GM19238 (cell line): Measurements from ENCODE around the gene PDYN.

ENCODE experiments used
- DNase-seq: peaks from one replicate; pipeline ENCODE4 v3.0.0; 2011; ENCODE audit warnings: low spot score; ENCODE audit not compliant: insufficient read length

PDYN gene

DNA sequence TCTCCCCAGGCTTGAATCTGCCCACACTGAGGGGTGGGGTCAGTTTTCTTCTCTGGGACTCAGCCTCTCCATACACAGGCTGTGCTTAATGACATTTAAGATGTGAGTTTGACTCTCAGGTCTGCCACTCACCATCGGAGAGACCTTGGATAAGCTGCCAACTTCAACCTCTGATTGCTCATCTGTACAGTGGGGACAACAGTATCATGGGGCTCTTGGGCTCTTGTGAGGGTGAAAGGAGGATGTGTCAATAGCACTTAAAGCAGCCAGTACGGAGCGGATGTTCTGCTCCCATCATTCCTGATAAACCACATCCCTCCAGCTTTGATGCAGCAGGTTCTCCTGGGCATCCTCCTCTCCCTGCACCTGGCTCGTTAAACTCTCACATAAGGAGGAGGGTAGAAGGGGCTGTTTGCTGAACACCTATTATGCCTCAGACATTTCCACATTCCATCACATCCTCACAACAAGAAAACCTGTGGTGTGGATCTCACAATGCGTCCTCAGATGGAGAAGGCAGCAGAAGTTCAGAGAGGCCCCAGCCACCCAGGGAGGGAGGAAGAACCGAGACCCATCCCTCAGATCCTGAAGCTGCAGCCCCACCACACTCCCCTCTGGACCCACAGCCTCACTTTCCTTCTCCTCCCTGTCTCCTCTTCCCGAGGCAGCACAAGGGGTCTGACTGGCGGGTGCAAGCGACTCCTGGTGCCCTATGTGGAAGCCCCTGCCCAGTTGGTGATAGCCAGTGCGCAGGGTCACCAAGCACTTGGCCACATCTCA is 1.9 kb upstream of the PDYN start:
- no peak for DNase-seq

DNA sequence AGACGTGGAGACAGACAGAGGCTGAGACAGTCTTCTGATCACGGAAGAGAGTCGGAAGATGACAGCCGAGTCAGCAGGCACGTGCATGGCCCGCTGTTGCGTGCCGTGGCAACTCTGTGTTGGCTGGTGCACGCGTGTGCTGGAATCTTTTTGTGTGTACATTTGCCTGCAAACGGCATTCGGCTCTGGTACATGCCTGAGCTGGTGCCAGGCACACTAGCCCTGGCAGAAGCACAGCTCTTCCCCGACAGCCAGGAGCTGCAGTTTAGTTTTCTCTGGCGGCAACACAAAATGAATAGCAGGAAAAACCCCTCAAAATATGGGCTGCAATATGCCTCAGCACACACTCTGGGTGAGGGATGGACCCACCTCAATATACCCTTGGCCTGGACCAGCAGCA is 769 bp upstream of the PDYN start:
- no peak for DNase-seq

DNA sequence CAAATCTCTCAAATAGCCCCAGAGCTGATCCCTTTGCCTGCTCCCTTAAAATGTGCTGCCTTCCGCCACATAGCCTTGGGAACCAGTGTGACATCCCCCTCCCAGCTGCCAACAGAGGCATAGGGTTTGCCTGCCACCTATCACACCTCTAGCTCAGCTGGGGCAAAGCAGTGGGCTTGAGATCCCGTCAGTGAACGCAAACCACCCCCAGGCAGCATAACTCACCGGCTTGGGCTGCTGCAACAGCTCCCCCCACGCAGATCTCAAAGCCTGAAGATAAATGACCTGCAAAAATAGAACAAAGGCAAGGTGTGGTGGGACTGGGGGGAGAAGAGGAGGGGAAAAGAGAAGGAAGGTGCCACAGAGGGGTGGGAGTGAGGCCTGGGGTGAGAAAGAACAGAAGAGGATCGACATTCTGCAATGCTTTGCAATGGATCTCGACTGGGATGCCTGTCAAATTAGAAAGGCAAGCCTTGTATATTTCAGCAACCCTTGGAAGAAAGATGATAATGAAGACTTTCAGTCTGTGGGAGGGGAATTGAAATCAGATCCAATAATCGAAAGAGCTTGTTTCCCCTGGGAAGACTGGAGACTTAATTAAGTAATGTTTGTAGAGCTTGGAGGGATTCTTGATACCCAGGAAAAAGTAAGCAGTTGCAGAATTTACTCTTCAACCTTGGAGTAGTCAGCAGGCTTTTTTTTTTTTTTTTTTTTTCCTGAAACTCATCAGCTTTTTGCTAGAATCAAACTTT is 1.3 kb downstream of the PDYN start:
- DNase-seq: no peak

- no peak for DNase-seq
These were observed 6.0 kb downstream of the PDYN start for GRCh38 chr20:1987826-1988225.

GRCh38 chr20:1983301-1983700 is 10.6 kb downstream of the PDYN start:
- no peak for DNase-seq

DNA sequence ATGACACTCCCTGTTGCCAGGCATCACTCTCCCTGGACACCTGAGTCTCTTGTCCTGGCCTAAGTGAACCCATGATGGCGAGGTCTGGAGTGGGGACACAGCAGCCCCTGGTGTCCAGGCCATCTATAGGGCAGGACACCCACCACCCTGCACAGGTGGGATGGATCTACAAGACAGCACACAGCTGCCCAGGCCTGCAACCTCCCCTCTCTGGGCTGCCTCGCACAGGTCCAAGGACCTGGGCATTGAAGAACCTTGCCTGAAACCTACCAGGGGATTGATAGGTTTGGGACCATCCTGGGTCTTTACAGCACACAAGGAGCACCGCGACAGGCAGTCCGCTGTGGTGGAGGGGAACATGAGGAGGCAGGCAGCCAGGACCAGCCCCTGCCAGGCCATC is 11.2 kb downstream of the PDYN start:
- DNase-seq: no peak

- DNase-seq: no peak
These were observed 14.6 kb downstream of the PDYN start for GRCh38 chr20:1979106-1979778.

DNA sequence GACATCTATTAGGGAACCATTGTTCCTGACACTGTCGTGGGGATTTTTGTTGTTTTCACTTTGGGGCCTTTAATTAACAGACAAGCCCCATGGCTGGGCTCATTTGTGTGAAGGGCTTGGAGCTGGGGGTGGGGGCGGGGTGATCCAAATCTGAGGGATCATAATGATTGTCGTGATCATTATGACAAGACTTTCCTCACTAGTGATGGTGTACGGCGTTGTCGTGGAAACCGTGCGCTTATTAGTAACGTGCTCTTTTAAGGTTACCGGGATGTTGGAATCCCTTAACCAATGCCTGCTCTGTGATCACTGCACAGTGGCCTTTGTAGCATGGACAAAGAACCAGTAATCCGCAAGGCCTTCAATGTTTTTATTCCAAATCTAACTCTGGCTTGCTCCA is 18.6 kb downstream of the PDYN start:
- DNase-seq: no peak

DNA sequence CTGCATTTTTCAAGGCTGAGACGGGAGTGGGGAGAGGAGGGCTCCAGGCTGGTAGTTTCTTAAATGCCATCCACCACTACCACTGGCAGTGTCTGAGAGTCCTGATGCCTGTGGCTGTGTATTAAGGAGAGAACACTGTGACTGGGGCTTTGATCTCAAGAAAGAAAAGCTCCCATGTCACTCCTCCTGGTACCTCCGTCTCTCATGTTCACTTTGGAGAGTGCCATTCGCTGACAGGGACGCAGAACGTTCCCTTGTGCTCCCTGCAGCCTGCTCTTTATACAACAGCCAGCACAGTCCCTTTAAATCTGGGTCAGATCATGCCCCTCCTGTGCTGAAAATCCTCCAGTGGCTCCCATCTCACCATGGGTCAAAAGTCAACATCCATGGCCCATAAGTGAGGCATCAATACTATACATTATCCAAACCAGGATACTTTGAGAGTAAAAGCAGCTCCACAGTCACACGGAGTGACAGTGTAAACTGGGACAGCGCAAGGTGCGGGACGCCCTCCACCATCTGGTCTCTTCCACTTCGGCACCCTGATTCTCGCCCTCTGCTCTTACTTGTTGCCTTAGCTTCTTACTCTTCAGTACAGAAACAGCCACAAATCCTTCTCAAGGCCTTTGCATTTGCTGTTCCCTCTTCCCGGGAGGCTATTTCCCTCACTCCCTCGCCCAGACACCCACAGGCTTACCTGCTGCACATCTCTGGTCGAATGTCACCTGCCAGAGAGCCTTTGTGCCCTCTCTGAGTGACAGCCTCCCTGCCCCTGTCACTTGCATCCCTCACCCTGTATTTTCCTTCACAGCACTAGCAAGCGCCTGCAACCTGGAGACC is 20.0 kb downstream of the PDYN start:
- DNase-seq: no peak

DNA sequence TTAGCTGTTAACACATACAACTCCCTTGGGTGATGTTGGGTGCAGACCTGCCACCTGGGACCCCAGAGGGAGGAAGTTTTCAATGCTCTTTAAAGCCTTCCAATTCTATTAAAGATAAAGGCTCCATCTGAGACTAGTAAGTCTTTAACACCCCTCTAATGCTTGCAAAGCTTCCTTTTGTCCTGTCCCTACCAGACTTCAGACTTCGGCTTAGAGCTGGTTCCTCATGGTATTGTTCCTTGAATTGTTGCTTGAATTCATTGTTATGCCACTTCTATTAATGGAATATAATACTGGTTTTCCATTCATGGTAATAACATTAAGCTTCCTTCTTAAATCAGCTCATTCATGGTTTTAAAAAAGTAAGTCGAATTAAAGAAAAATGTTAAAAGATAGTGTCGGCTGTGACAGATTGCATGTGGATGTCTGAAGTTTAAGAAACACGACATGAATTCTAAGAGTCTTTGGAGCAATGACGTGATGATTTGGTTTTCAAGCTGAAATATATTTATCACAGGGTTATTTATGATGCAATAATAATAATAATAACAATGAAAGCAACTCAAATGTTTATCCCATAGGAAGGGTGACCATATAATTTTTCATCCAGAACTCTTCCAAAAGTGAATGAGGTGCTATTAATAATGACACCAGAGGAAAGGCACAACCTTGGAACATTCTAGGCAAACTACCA is 21.8 kb downstream of the PDYN start:
- no peak for DNase-seq

GRCh38 chr20:1968964-1969363 is 24.9 kb downstream of the PDYN start:
- DNase-seq: no peak

GRCh38 chr20:1965520-1966351 is 28.1 kb downstream of the PDYN start:
- DNase-seq: peak; percentile 57

DNA sequence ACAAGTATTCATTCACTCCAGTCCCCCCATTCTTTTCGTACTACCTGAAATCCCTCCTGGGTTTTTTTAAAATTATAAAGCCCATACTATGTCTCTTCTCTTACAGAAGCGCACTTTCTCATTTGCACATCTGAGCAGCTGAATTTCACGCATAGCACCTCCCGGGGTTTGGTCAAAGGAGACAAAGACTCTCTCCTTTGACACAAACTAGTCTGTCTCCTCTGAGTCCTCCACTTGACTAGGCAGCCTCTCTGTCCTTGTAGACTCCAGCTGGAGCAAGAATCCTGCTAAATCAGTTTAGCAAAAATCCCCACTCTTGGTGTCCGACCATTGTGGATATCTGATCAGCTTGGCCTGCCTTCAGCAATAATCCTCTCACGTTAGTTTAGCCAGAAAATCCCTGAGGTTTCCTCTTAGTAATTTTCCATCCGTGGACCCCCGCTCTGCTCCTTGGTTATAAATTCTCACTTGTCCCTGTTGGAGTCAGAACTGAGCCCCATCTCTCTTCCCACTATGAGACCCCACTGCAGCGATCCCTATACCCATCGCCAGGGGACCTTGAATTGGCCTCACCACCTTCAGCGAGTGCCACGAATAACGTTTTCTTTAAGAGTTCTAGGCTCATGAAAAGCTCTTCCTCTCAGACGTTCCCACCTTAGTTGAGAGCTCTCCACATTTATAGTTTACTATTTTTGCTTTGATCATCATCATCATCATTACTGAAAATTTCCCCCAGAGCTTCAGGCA is 29.0 kb downstream of the PDYN start:
- no peak for DNase-seq

DNA sequence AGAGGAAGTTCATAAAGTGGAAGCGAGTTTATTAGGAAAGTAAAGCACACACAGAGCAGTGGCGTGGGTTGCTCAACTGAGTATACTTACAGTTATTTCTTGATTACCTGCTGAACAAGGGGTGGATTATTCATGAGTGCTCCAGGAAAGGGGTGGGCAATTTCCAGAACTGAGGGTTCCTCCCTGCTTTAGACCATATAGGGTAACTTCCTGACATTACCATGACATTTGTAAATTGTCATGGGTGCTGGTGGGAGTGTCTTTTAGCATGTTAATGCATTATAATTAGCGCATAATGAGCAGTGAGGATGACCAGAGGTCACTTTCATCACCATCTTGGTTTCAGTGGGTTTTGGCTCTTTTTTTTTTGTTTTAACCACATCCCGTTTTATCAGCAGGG is 29.8 kb downstream of the PDYN start:
- no peak for DNase-seq

- DNase-seq: no peak
These were observed 32.5 kb downstream of the PDYN start for GRCh38 chr20:1961374-1961773.

DNA sequence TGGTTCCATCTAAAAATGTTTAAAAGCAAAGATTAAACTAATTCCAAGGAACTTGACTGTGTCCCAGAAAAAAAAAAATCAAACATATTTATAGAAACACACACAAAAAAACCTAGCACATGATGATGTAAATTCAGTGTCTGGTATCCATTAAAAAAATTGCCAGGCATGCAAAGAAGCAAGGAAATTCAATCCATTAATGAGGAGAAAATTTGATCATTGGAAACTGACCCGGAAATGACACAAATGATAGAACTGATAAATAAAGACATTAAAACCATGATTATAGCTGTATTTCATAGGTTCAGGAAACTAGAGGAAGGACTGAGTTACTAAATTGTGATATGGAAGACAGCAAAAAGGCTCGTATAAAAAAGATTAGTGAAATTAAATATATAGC is 34.7 kb downstream of the PDYN start:
- no peak for DNase-seq

DNA sequence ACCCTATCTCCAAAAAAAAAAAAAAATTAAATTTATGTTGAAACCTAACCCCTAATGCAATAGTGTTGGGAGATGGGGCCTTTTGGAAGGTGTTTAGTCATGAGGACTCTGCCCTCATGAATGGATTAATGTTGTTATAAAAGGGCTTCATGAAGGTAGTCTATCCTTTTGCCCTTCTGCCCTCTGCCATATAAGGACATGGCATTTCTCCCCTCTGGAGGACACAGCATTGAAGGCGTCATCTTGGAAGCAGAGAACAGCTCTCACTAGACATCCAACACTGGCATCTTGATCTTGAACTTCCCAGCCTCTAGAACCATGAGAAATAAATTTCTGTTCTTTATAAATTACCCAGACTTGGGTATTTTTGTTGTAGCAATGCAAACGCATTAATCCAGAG is 35.4 kb downstream of the PDYN start:
- no peak for DNase-seq

GRCh38 chr20:1955217-1955616 is 38.6 kb downstream of the PDYN start:
- DNase-seq: no peak

DNA sequence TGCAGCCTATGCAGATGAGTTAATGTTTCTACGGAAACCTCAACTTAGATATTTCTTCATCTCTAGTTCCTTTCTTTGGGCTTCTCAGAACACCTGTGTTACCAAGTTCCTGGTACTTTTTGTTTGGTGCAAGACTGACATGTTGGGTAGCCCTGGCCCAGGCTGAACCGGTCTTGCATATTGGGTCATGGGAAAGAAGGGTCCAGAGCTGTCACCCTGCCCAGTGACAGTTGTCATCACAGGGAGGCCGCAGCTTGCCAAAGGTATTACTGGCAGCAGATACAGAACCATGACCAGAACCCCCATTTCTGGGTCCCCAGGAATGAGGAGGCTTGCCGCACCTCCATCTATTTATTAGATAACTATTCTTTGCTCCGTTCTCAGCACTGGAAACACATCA is 40.2 kb downstream of the PDYN start:
- DNase-seq: no peak
